Gastrocnemius medialis (tissue), 4 donors: ENCODE data around the gene EIF3J.

Source experiments
- POLR2A ChIP-seq, 2 donors: fragments of 450-650 bp; IDR thresholded peaks; one replicate each; pipeline ENCODE4 v1.6.1; 2017; ENCODE audit warnings: antibody characterized with exemption in 2 of 2, mild to moderate bottlenecking in 2 of 2, moderate library complexity in 2 of 2
- TF ChIP-seq, protein P1 (sequence below), 5 experiments: fragments of 450-650 bp in 3 of 5; fragments of 200-600 bp in 2 of 5; sonication (generic) in 2 of 5; IDR thresholded peaks in 4 of 5; conservative IDR thresholded peaks in 1 of 5; 1 replicate in 4 of 5; 2 replicates in 1 of 5; pipeline ENCODE4 v1.5.1; 2016 to 2019; ENCODE audit warnings: antibody characterized with exemption in 5 of 5, mild to moderate bottlenecking in 3 of 5, moderate library complexity in 3 of 5

GRCh38 chr15:44519537-44519936 lies 17.4 kb upstream of the EIF3J start:
- no peak for TF ChIP-seq POLR2A (IDR thresholded peaks at IDR 0.05)
- TF ChIP-seq, protein P1, sequence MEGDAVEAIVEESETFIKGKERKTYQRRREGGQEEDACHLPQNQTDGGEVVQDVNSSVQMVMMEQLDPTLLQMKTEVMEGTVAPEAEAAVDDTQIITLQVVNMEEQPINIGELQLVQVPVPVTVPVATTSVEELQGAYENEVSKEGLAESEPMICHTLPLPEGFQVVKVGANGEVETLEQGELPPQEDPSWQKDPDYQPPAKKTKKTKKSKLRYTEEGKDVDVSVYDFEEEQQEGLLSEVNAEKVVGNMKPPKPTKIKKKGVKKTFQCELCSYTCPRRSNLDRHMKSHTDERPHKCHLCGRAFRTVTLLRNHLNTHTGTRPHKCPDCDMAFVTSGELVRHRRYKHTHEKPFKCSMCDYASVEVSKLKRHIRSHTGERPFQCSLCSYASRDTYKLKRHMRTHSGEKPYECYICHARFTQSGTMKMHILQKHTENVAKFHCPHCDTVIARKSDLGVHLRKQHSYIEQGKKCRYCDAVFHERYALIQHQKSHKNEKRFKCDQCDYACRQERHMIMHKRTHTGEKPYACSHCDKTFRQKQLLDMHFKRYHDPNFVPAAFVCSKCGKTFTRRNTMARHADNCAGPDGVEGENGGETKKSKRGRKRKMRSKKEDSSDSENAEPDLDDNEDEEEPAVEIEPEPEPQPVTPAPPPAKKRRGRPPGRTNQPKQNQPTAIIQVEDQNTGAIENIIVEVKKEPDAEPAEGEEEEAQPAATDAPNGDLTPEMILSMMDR (IDR thresholded peaks at IDR 0.05 in 4 of 5, conservative IDR thresholded peaks at IDR 0.05 in 1 of 5): no peak
